GM11168 (cell line): ENCODE data around the gene SLIT3.

ENCODE experiments used
- in situ Hi-C: fragments of 300-500 bp; cut with MboI; formaldehyde crosslinking; loops from one replicate; pipeline ENCODE4 v1.12.0; 2022; ENCODE audit warnings: low sequenced_read_pairs; ENCODE audit not compliant: unreplicated experiment

Gene SLIT3

GRCh38 chr5:168950241-168950951 lies 350.5 kb downstream of the SLIT3 start:
- in situ Hi-C loops = no loop called here

GRCh38 chr5:168948746-168949145 lies 352.2 kb downstream of the SLIT3 start:
- in situ Hi-C loops = no loop called here

GRCh38 chr5:168947212-168947868 lies 353.6 kb downstream of the SLIT3 start:
- in situ Hi-C loops = no loop called here

- in situ Hi-C loops = no loop called here
These were observed 354.6 kb downstream of the SLIT3 start for GRCh38 chr5:168946363-168946762.

- in situ Hi-C loops = no loop called here
These were observed 356.9 kb downstream of the SLIT3 start for GRCh38 chr5:168944004-168944403.

- in situ Hi-C loops = no loop called here
These were observed 357.7 kb downstream of the SLIT3 start for GRCh38 chr5:168943091-168943884.

- in situ Hi-C loops = no loop called here
These were observed 359.0 kb downstream of the SLIT3 start for GRCh38 chr5:168941901-168942300.

GRCh38 chr5:168940712-168941111 lies 360.2 kb downstream of the SLIT3 start:
- in situ Hi-C loops = no loop called here

GRCh38 chr5:168939887-168940544 lies 360.9 kb downstream of the SLIT3 start:
- in situ Hi-C loops = no loop called here

GRCh38 chr5:168939156-168939800 lies 361.7 kb downstream of the SLIT3 start:
- in situ Hi-C loops = no loop called here

- in situ Hi-C loops = no loop called here
These were observed 364.4 kb downstream of the SLIT3 start for GRCh38 chr5:168936511-168936910.

GRCh38 chr5:168935183-168935582 lies 365.8 kb downstream of the SLIT3 start:
- in situ Hi-C loops = no loop called here

- in situ Hi-C loops = no loop called here
These were observed 366.8 kb downstream of the SLIT3 start for GRCh38 chr5:168934169-168934568.

GRCh38 chr5:168932400-168933189 lies 368.3 kb downstream of the SLIT3 start:
- in situ Hi-C loops = no loop called here

GRCh38 chr5:168931638-168932345 lies 369.1 kb downstream of the SLIT3 start:
- in situ Hi-C loops = no loop called here

GRCh38 chr5:168929656-168930055 lies 371.3 kb downstream of the SLIT3 start:
- in situ Hi-C loops = no loop called here

- in situ Hi-C loops = no loop called here
These were observed 375.8 kb downstream of the SLIT3 start for GRCh38 chr5:168925160-168925559.

- in situ Hi-C loops = no loop called here
These were observed 379.6 kb downstream of the SLIT3 start for GRCh38 chr5:168921147-168921866.
